ENCODE results near the gene C6orf52.

DNA sequence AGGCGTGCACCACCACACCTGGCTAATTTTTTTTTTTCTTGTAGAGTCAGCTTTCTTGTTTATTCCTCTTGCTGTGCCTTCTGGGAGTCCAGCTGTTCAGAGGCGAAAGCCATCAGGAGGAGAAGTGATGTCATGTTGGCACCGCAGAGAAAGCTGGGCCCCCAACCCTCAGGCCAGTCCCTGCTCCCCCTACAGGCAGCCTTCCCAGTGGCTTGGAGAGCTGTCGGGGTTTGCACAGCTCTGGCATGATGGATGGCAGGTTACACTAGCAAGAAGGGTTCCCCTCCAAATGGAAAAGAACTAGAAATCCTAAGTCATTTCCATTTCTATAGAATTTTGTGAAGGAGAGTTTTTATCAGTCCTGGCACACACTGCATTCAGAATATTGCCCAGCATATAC, 72.6 kb downstream of the C6orf52 start:
- TF ChIP-seq, protein P1, sequence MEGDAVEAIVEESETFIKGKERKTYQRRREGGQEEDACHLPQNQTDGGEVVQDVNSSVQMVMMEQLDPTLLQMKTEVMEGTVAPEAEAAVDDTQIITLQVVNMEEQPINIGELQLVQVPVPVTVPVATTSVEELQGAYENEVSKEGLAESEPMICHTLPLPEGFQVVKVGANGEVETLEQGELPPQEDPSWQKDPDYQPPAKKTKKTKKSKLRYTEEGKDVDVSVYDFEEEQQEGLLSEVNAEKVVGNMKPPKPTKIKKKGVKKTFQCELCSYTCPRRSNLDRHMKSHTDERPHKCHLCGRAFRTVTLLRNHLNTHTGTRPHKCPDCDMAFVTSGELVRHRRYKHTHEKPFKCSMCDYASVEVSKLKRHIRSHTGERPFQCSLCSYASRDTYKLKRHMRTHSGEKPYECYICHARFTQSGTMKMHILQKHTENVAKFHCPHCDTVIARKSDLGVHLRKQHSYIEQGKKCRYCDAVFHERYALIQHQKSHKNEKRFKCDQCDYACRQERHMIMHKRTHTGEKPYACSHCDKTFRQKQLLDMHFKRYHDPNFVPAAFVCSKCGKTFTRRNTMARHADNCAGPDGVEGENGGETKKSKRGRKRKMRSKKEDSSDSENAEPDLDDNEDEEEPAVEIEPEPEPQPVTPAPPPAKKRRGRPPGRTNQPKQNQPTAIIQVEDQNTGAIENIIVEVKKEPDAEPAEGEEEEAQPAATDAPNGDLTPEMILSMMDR (IDR thresholded peaks at IDR 0.05), result peak; percentile 14
- no peak for TF ChIP-seq EZH2 (IDR thresholded peaks at IDR 0.05)

Measured in neural progenitor cell (in vitro differentiated cells).